ENCODE results near the gene GRID2IP. TPM values are rescaled to one million over a fixed set of nuclear protein-coding genes. Genes with fewer than 3 reads are reported as not detected.

GRID2IP gene
- total RNA-seq, 4 donors from 2014 or later = 0.27 TPM; not detected in 3

- TF ChIP-seq EP300 (IDR thresholded peaks at IDR 0.05) = no peak
- TF ChIP-seq POLR2A (IDR thresholded peaks at IDR 0.05) = no peak
- no peak for TF ChIP-seq POLR2AphosphoS5 (IDR thresholded peaks at IDR 0.05)
- no peak for TF ChIP-seq CTCF (IDR thresholded peaks at IDR 0.05)
- Histone ChIP-seq H3K4me3 (no peak overlapping the region), H3K36me3 (no peaks in the 10 kb centered on the region), H3K4me1 (peaks cover 0 to 20% (median 8%) of the 10 kb centered on the region in 3 donors), H3K27ac (no peak overlapping the region), H3K27me3 (peaks cover 4% of the 10 kb centered on the region), H3K9me3 (no peaks in the 10 kb centered on the region)
- ATAC-seq = no peak
- no CpG with 5 or more reads among the region's 1 CpG for WGBS, 2 donors (ENCODE audit: low coverage in 1 of 2)
Observed at GRCh38 chr7:6500691-6501090, 50.6 kb downstream of the GRID2IP start.

- no peaks in the 10 kb centered on the region for H3K36me3 ChIP-seq
- H3K27ac ChIP-seq = no peak overlapping the region
- TF ChIP-seq CTCF (IDR thresholded peaks at IDR 0.05) (no peak), POLR2A (IDR thresholded peaks at IDR 0.05) (no peak), POLR2AphosphoS5 (IDR thresholded peaks at IDR 0.05) (no peak), EP300 (IDR thresholded peaks at IDR 0.05) (no peak)
- peaks cover 0 to 1% (median 0%) of the 10 kb centered on the region in 3 donors for H3K4me1 ChIP-seq
- WGBS, 2 donors (ENCODE audit: low coverage in 1 of 2) = no CpG with 5 or more reads among the region's 14 CpGs
- H3K27me3 ChIP-seq = no peaks in the 10 kb centered on the region
- no peak for ATAC-seq
- H3K9me3 ChIP-seq = no peaks in the 10 kb centered on the region
- H3K4me3 ChIP-seq = no peak overlapping the region
Observed at GRCh38 chr7:6497994-6498393, 53.3 kb downstream of the GRID2IP start.

- H3K4me1 ChIP-seq = no peaks in the 10 kb centered on the region
- no CpG with 5 or more reads among the region's 14 CpGs for WGBS, 2 donors (ENCODE audit: low coverage in 1 of 2)
- no peaks in the 10 kb centered on the region for H3K27me3 ChIP-seq
- H3K9me3 ChIP-seq = no peaks in the 10 kb centered on the region
- ATAC-seq = no peak
- no peak overlapping the region for H3K27ac ChIP-seq
- H3K36me3 ChIP-seq = no peaks in the 10 kb centered on the region
- no peak overlapping the region for H3K4me3 ChIP-seq
- TF ChIP-seq CTCF (IDR thresholded peaks at IDR 0.05) = no peak
- no peak for TF ChIP-seq EP300 (IDR thresholded peaks at IDR 0.05)
- no peak for TF ChIP-seq POLR2A (IDR thresholded peaks at IDR 0.05)
- no peak for TF ChIP-seq POLR2AphosphoS5 (IDR thresholded peaks at IDR 0.05)
Observed at GRCh38 chr7:6497637-6497905, 53.7 kb downstream of the GRID2IP start.

GRCh38 chr7:6496842-6497636 lies 54.2 kb downstream of the GRID2IP start:
- ATAC-seq = no peak
- 81 to 93% methylated on average over 4 to 11 of the region's 19 CpGs for WGBS, 2 donors (ENCODE audit: low coverage in 1 of 2)
- TF ChIP-seq CTCF (IDR thresholded peaks at IDR 0.05) = no peak
- TF ChIP-seq POLR2A (IDR thresholded peaks at IDR 0.05) = no peak
- no peak for TF ChIP-seq POLR2AphosphoS5 (IDR thresholded peaks at IDR 0.05)
- no peak for TF ChIP-seq EP300 (IDR thresholded peaks at IDR 0.05)

GRCh38 chr7:6495597-6496262 lies 55.5 kb downstream of the GRID2IP start:
- Histone ChIP-seq H3K27ac (no peak overlapping the region), H3K4me3 (no peak overlapping the region), H3K27me3 (peaks cover 6% of the 10 kb centered on the region), H3K9me3 (no peaks in the 10 kb centered on the region), H3K4me1 (no peaks in the 10 kb centered on the region), H3K36me3 (no peaks in the 10 kb centered on the region)
- ATAC-seq = no peak
- TF ChIP-seq POLR2A (IDR thresholded peaks at IDR 0.05) (no peak), EP300 (IDR thresholded peaks at IDR 0.05) (no peak), CTCF (IDR thresholded peaks at IDR 0.05) (no peak), POLR2AphosphoS5 (IDR thresholded peaks at IDR 0.05) (no peak)
- WGBS, 2 donors (ENCODE audit: low coverage in 1 of 2) = 96 to 100% methylated on average over 4 to 5 of the region's 6 CpGs

More at GRCh38 chr7:6496842-6497636, 54.2 kb downstream of the GRID2IP start:
- Histone ChIP-seq H3K27ac (no peak overlapping the region), H3K4me3 (no peak overlapping the region), H3K4me1 (no peaks in the 10 kb centered on the region), H3K36me3 (no peaks in the 10 kb centered on the region), H3K27me3 (no peaks in the 10 kb centered on the region), H3K9me3 (no peaks in the 10 kb centered on the region)
